Stimulated activated CD8-positive, alpha-beta memory T cell treated with anti-CD3 and anti-CD28 coated beads, Interleukin-7, amount 100 ng/mL, for 24 hours (primary cell): Measurements from ENCODE around the gene LRBA.

Source experiments
- DNase-seq: peaks from one replicate; pipeline ENCODE4 v3.0.0-alpha.2; 2020; ENCODE audit warnings: low read depth

Gene LRBA

DNA sequence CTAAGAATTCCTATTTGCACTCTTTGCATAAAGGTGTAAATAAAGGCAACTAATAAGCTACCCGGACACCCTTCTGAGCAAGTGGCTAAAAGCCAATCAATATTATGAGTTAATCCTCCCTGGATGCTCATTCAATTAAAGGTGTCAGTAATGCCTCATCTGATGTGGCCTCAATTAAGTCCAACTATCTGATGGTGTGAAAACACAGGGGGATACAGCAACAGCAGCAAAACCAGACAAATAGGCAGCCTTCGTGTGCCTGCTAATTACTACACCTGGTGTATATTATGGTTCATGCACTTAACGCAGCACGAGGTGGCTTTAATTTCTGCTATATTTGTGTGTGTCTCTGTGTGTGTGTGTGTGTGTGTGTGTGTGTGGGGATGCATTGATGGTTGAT lies 692.4 kb downstream of the LRBA start:
- no peak for DNase-seq

DNA sequence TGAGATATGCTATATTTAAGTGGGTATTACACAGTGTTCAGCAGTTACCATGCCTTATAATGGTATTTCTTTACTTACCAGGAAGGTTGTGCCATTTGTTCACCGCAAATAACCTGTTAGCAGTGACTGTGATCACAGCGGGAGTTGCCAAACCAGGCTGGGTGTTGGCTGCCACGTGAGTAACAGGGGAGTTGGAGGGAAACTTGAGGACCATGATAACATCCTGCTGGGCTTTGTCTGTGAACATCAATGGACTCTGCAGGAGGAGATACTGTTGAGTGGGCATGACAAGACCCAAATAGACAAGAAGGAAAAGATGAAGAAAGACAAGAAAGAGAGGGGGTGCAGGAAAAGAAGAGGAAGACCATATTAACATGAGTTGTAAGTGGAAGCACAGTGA lies 694.0 kb downstream of the LRBA start:
- no peak for DNase-seq

DNA sequence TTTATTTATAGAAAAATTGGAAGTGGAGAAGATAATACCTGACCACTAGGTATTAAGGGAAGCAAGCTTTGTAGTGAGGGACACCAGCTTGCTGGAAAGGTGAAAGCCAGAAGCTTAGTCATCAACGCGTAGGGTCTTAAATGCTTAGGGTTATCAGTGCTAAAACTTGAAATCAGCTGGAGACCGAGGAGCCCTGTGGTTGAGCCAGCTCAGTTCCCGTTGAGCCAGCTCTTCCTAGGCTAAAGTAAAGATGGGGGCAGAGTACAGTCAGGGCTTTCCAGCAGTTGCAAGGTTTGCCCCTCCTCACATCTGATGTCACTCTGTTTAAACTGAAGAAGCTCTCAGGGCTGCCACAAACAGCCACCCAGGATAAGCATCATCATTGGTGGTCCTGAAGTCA lies 696.1 kb downstream of the LRBA start:
- DNase-seq, result no peak

DNA sequence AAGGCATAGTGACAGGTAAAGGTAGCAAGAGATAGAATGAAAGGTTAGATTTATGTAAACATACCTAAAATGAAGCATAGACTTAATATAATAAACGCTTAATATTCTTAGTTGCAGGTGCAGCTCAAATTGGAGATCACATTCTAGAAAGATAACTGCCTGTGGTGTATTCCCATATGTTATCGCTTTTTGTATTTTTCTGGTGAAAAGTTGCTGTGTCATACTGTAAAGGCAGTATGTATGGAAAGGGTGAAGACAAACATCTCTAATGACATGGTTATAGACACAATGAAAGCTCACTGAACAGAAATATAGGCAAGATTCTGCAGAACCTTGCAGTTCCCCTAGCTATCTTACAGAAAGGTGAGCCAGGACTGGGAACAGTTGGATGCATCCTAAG lies 696.6 kb downstream of the LRBA start:
- DNase-seq, result no peak

DNA sequence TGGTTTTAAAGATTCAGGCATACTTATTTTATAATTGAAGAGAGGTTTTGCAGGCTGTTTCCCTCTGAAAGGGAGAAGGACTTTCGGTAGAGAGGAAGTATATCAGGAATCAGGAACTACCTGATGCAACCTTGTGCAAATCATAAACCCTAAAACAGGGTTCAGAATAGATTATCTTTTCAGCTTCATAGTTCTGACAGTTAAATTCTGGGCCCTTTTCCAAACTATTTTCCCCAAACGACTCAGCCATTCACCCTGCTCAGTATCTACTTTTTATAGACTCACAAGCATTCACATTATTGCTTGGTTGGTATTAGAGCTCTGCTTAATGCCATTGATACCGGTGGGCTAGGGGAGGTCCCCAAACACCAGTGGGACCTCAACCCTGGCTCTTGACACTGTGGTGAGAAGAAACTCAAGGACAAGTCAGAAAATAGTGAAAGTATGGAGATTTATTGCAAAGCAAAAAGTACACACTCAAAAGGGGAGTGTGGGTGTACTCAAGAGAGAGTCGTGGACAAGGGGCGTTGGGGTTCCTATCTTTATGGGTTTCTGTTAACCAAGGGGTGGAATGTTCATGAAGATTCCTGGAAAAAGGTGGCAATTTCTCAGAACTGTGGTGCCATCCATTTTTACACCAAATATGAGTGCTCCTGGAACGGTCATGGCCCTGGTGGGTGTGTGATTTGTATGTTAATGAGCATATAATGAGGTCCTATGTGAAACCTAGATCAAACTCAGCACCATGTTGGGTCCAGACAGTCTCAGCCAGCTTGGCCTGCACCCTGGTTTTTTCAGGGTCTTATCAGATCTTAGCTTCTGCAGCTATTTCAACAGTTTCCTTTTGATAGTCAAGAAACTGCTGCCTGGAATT lies 698.5 kb downstream of the LRBA start:
- DNase-seq, result no peak

DNA sequence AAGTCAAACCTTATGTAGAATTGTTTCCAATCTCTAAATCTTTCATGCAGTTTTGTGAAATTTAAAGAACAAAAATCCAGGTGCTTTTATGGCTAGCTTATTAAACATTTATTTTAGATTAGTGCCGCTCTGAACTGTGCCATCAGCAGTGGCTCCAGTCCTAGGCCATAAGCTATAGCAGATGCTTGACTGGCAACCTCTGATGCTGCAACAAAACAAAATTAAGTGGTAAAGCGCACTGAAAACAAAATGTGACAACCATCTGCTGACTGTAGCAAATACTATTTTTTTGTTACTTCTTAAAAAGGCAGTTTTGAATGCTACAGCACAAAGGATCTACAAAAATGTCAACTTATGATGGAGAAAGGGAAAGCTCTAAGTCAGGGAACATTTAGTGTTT lies 699.4 kb downstream of the LRBA start:
- DNase-seq, result no peak

DNA sequence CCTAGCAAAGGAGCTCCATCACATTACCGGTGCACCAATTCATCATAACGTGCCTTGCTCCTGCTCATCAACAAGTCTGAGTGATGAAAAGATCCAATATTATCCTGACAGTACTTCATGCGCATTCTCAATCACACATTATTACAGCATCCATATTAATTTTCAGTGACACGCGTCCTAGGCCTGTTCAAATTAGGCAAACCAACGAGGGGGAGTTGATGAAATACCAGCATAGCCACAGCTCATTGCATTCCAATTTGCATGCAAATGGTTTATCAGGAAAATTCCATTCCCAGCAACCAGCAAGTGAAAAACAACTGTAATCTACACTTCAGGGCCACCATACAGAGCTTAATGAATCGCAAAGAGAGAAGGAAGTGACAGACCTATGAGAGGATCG lies 699.9 kb downstream of the LRBA start:
- DNase-seq, result no peak

DNA sequence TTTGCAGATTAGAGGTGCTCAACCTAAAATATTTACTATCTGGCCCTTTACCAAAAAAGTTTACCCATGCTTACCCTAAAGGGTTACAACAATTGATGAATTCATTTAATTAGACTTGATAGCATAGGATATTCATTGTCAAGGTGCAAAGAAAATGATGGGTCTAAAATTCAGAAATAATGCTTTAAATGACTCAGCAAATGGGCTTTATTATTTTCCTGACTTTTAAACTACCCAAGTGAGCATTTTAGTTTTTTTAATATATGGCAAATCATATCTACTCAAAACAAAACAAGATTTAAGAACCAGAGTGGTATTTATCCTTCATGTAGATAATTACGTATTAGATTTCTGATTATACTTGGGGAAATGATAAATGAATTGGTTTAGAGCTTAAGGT lies 701.1 kb downstream of the LRBA start:
- no peak for DNase-seq

DNA sequence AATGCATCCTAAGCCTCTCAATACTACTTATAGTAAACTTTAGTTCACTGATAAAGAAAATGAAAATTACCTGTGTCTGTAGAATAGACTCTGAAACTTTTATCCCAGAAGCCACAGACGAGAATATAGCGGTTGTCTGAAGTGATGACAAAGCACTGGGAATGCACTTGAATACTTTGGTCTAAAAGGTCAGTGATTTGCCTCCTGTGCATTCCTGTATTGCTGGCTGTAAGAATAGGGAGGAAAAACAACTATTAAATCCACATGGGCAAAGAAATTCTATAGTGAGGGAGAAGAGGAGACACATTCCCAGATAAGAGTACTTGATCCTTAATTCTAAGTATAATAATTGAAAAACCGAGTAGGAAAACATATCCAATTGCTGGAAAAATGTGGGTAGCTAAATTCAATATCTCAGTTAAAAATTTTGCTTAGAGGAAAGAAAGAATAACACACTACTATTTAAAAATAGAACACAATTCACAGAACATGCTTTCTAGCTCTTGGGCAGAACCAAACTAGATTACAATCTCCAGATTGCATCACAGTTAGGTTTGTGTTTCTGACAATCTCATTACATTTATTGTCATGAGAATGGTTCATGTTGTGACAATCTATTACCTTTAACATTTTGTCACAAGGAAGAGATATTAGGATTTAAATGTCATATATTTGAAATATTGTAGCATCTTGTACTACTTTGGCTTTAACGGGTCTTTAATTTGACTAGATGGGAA lies 704.8 kb downstream of the LRBA start:
- no peak for DNase-seq

DNA sequence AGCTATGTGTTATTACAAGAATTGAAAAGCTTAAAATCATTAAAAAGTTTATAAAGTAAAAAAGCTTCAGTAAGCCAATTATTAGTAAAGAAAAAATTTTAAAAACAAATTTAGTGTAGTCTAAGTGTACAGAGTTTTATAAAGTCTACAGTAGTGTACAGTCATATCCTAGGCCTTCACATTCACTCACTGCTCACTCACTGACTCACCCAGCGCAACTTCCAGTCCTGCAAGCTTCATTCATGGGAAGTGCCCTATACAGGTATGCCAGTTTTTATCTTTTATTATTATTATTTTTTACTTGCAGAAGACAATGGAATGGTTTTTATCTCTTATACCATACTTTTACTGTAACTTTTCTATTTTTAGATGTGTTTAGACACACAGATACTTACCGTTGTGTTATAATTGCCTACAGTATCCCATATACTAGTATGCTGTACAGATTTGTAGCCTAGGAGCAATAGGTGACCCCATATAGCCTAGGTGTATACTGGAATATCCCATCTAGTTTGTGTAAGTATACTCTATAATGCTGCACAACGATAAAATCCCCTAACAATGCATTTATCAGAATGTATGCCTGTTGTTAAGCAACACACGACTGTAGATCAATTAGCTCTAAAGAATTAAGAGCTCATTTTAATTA lies 706.1 kb downstream of the LRBA start:
- no peak for DNase-seq

DNA sequence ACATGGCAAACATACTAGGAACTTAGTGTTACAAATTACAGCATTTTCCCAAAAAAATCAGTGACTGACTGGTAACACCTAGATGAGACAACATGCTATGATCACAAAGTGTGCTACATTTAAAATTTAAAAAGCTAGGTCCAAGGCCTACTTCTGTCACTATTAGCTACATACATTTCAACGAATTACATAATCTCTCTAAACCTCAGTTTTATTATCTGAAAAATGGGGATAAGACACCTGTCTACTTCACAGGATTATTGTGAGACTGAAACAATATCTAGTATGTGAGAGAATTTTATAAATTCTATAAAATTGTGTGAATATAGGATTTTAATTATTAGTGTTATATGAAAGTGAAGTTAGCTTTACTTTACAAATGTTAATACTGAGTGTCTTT lies 708.4 kb downstream of the LRBA start:
- no peak for DNase-seq

DNA sequence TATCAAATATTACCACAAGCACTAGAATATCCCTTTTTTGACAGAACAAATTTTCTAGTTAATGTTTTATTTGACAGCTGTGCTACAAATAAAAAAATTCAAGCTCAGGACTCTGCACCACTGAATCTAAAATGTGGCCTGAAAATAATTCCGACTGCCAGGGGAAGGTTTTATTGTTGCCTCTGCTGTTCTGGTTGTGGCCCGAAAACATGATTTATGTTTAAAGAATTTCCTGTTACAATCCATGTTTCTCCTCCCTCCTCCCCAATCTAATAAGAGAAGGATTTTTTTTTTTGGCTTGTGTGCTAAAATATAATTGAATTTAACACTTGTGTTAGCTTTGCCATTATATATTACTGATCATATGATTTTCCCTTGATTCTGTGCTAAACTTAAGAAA lies 709.1 kb downstream of the LRBA start:
- no peak for DNase-seq

DNA sequence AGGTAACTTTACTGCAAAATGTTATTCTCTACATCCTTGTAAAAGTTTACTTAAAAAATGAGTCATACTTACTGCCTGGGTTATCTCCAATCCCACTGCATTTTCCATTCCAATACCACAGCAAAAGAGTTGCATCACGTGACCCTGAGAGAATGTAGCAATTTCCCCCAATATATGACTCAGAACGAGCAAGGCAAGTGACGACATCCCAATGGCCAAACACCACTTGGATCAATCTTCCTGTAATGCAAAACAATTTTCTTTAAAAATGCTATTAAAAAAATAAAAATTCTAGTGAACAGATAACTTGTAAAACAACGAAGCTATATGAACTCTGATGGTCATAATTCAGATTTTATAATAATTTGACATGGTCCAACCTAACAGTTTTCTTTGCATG lies 712.5 kb downstream of the LRBA start:
- no peak for DNase-seq

DNA sequence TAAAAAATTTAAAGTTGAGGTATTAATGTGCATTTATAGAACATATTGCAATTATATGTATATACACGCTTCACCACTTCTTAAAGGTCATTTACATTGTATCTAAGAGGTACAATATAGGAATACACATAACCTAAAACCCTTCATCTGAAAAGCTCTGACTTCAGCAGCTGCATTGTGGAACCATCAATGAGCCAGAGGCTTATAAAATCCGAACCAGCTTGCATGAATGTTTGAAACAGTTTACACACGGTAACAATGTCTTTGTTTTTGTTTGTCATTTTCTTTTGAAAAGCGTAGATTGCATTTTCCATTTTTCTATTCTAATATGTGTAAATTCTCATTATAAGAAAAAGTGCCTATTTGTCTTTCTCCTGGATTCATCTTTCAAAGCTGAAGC lies 715.3 kb downstream of the LRBA start:
- DNase-seq, result no peak

DNA sequence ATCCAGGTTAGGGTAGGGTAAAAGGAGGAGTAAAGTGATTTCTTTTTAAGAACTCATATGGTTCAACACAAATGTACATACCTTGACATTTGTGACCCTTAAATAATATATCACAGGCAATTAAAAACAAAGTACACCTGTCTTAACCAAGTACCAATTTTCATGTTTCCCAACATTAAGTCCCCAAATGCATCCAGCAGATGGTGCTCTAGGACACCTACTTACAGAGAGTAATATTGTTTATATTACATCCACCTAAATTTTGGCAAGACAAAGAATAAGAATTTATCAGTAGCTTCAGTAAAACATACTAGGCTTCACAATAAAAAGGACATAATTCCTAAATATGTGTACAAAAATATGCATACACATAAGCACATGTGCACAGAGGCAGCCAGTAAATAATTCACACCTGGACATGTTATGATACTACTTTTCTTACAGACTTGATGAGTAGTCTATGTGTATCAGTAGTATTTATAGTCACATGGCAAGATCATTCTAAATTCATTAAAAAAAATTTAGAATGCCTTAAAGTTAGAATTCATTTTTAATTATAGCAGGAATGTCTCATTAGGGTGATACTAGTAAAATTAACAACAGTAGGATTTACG lies 717.1 kb downstream of the LRBA start:
- no peak for DNase-seq

DNA sequence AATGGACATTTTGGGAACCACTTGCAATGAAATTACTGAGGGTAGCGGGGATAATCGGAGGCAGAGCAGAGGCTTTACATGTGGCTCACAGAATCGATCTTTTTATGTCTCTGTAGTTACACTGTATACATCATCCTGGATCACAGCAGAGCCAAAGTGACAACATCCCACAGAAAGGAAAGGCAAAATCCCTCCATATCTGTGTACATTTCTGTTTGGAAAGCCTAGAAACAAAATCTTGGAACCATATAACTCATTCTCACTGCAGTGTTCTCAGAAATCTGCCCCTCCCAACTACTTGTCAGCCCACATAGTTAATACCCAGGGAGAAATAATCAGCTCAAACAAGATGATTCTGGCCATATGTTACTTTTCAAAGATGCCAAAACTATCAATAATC lies 725.2 kb downstream of the LRBA start:
- DNase-seq, result no peak

DNA sequence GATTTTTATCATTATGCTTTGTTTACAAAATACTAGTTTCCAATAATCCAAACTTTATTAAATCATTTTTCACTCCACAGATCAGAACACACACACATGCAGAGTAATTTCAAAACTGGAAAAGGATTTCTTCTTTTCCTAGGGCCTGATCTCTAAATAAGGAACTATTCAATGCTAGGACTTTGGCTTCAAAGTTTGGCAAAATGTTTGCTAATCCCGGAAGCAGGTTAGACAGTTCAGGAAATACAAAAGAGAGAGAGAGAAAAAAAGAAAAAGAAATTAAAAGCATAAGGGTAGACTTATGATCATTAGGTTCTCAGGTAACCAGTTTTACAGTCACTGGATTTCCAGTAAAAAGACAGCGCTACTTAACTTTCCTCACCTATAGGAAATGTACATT lies 725.9 kb downstream of the LRBA start:
- DNase-seq, result no peak

DNA sequence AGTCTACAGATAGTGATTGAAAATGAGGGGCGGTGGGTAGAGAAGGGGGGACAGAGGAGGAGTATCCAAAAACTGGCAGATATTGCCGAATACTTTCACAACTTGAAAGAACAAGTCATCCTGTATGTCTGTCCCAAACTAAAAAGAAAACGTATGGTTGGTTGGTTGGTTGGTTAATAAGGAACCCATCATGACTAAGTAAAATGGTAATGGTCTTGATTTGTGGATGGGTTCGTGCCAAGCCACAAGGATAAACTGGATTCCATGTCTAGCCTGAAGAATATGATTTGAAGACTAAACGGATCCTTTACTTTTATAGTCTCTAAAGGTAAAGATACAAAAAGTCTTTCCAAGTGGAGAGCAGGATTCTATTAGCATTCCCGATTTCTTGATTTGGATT lies 728.4 kb downstream of the LRBA start:
- DNase-seq, result no peak

DNA sequence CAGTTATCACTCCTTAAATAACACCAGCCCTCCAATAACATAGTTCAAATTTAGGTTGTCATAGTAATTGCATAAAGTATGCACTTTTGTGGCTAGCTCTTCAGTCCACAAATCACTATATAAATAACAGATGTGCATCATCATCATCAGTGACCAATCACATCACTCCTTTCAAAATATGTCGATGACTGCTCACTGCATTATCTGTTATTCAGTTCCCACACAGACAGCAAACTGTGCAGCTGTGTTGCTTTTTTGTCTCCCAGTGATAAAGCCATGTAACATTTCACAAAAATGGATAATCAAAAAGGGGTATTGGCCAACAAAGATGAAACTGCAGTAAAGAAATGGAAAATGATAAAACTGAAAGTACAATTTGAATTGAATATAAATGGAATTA lies 731.4 kb downstream of the LRBA start:
- DNase-seq, result no peak

DNA sequence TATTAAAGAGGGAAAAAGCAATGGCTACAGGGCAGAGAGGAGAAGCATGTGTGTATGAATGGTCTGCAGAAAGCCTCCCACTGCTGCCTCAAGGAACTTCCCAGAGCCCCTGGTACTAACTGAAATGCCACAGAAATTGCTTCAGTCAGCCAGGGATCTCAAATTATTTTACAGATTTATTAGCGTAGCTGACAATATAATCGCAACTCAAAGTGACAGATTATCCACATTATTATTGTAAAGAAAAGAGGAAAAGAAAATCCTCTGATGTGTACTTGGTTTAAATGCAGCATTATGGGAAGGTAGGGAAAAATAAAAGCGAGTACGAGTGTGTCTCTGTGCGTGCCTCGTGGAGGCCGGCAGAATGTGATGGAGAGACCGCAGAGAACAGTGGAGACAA lies 734.1 kb downstream of the LRBA start:
- no peak for DNase-seq

DNA sequence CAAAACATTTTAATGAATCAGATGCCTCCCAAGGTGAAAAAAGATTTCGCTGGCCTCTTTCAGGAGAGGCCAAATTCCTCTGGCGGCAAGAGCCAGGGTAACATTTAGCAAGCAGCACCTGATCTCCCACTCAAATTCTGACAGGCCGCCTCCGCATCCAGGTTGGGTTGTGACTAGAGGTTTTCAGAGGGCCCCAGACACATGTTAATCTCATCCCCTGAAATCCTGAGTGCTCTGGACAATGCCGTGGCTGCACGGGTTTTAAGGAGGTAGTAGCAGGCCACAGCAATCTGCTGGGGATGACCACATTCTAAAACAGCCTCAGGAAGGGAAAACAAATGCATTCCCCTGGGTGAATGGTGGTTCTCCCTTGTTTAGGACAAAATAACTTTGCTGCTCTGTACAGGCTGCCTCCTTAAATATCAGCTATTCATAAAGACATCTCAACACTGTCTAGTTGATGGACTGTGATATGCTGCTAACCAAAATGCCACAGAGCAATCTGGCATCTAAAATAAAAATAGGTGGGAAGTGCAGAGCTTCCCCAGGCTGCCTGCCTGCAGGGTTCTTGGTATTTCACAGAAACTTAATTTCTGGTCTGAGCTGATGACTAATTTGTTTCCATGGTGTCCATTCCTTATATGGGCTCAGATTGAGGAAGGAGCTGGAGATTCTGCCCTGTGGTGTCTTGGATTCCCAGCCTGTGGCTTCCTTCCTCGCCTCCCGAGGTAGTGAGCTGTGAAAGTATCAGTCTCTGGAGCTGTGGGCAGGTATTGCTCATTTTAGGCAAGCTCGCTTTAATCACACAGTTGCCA lies 734.8 kb downstream of the LRBA start:
- DNase-seq, result no peak

DNA sequence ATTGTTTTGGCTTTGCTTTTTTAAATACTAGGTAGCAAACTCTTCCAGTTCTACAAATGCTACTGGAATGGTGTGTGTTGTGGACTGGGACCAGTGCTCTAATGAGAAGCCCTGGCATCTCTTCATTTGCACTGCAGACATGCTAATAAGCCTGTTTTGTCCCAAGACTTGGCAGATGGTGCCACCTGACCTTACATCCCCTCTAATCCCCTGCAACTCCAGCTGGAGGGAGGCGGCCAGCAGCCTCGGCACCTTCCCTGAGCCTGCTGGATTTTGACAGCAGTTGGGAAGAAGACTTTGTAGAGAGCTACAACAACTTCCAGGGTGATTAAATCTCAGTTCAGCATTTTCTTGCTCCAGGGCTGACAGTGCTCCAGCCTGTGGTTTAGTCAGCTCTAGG lies 736.9 kb downstream of the LRBA start:
- DNase-seq, result no peak
